ENCODE measurements around the gene SRSF1. TPM values are rescaled to one million over a fixed set of nuclear protein-coding genes. Genes with fewer than 3 reads are reported as not detected.

SRSF1 gene
- total RNA-seq, 1 donor from 2014 or later, result 258 TPM

DNA sequence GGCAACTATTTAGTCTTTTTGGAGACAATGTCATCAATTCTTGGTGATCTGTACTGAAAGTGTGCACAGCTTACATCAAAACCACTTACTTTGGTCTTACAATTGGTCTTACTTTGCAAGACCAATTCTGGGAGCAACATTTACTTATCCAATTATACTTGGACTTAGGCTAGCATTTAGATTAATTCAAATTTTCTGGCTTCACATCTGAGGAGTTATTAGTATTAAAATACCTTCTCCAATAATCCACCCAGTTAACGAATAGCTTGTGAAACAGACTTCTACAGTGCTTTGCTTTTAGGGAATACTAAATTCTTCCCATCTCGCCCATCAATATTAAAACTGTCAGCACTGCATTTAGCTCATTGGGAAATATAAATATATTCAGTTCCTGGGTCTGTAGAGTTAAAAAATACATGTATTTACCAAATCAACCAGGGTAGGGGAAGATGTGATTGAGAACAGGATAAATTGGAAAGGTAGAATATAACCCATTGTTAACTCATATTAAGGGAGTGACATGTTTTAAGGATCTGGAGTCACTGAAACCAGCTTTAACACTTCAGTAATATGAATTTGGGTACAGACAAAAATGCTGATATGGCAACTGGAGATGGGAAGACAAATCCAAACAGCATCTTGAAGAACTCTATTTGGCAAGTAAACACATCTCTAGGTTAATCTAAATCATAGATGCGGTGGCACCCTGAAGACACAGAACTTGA, 9.8 kb downstream of the SRSF1 start:
- DNase-seq (ENCODE audit: low spot score in 2 of 2, unreplicated experiment in 2 of 2), result no peak
- no peaks in the 10 kb centered on the region for H3K9me3 Mint-ChIP-seq
- H3K27ac Mint-ChIP-seq, result peak overlapping the region; percentile 69
- no peak overlapping the region for H3K4me3 Mint-ChIP-seq
- H3K4me1 Mint-ChIP-seq, result peaks cover 13% of the 10 kb centered on the region
- H3K36me3 Mint-ChIP-seq, result peaks cover 9% of the 10 kb centered on the region
- TF ChIP-seq, protein P1, sequence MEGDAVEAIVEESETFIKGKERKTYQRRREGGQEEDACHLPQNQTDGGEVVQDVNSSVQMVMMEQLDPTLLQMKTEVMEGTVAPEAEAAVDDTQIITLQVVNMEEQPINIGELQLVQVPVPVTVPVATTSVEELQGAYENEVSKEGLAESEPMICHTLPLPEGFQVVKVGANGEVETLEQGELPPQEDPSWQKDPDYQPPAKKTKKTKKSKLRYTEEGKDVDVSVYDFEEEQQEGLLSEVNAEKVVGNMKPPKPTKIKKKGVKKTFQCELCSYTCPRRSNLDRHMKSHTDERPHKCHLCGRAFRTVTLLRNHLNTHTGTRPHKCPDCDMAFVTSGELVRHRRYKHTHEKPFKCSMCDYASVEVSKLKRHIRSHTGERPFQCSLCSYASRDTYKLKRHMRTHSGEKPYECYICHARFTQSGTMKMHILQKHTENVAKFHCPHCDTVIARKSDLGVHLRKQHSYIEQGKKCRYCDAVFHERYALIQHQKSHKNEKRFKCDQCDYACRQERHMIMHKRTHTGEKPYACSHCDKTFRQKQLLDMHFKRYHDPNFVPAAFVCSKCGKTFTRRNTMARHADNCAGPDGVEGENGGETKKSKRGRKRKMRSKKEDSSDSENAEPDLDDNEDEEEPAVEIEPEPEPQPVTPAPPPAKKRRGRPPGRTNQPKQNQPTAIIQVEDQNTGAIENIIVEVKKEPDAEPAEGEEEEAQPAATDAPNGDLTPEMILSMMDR (IDR thresholded peaks at IDR 0.05; ENCODE audit: unreplicated experiment), result no peak
- H3K27me3 Mint-ChIP-seq (ENCODE audit: low read depth), result no peaks in the 10 kb centered on the region

DNA sequence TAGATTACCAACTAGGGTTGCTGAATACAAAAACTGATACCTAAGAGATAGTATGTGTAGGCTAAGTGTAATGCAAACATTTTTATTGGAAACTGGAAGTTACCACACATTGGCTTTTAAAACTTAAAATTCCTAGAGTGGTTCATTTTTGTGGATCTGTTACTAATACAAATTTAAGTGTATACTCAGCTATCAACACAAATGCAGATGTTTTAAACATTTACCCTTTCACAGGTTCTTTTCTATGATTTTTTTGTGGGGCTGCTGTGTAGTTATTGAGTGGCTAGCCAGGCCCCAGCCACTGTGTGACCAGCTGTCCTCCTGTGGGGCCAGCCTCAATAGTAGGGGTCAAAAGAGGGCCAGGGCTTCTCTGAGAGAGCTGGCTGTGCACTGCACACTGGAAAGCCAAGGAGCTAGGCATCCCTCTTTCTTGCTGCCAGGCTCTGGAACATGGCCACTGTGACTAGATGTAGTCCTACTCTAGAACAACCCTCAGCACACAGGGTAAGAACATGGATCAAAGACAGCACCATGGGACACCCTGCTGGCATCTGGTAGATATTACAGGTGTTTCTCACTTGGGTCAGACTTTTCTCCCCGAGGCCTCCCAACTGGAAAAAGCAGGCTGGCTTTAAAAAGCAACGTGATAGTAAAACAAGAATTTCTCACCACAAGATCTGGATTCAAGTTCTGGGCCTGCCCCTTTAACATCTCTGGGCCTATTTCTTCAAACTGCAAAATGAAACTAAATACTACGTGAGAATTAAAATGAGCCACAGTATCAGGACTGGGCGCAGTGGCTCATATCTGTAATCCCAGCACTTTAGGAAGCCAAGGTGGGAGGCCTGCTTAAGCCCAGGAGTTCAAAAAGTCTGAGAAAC, 11.7 kb downstream of the SRSF1 start:
- H3K9me3 Mint-ChIP-seq, result no peaks in the 10 kb centered on the region
- peaks cover 11% of the 10 kb centered on the region for H3K4me1 Mint-ChIP-seq
- TF ChIP-seq, protein P1 (IDR thresholded peaks at IDR 0.05; ENCODE audit: unreplicated experiment), result peak; percentile 76
- peak overlapping the region; percentile 49 for H3K27ac Mint-ChIP-seq
- H3K36me3 Mint-ChIP-seq, result peaks cover 7% of the 10 kb centered on the region
- H3K27me3 Mint-ChIP-seq (ENCODE audit: low read depth), result no peaks in the 10 kb centered on the region
- H3K4me3 Mint-ChIP-seq, result no peak overlapping the region
- peak in 1 of 2 experiments; percentile 46 for DNase-seq (ENCODE audit: low spot score in 2 of 2, unreplicated experiment in 2 of 2)

DNA sequence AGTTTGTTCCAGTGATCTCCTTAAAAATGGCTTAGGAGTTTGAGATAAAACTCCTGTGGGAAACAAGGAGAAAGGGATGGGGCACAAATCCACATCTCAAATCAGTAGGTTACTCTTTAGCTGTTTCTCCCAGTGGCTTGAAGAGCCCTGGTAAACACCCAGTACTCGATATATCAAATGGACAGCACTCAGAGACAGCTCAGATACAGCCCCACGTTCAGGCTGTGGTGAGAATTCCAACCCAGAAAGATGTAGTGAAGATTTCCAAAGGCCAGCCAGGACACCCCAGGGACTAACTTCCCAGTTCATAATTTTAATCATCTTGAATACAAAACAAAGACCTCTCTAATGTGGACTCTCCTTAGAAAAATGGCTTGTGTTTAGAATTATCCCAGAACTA, 12.6 kb downstream of the SRSF1 start:
- Mint-ChIP-seq H3K36me3 (peaks cover 7% of the 10 kb centered on the region), H3K27ac (peak overlapping the region; percentile 23)
- DNase-seq (ENCODE audit: low spot score in 2 of 2, unreplicated experiment in 2 of 2), result no peak

DNA sequence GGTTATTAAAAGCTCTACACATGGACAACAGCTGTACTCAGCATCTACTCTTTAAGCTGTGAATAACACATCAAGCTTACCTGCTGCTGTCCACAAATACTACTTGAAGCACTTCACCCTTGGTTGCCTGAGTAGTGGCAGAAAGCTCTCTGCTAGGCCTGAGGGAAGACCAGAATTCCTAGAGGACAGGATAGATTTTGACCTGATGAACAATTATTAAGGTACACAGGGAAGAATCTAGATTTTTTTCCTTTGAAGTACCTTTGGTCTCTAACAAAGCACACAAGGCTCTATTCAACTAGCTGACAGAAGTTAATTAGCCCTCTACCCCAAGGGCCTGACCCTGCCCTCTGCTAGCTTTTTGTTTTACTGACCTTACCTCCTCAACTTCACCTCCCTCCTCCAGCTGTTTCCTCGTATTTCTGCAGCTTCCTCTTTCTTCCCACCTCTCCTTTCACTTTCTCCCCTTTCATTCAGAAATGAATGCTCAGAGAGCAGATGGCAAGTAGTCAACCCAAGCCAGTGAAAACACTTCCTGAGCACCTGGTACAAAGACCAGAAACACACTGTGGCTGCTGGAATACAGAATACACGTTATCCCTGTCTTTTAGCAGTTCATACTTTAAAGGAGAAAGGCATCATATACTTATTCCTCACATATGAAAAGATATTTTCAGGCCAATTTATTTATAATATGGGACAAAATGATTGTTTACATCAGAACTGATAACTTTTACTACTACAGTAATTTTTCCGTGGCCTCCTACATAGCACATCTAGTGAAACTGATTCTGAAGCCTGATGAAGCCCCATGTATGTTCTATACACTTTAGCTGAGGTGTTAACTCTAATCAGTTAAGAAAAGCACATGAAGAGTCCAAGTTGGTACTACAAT, 13.3 kb downstream of the SRSF1 start:
- Mint-ChIP-seq H3K4me3 (no peak overlapping the region), H3K9me3 (no peaks in the 10 kb centered on the region), H3K27me3 (ENCODE audit: low read depth) (no peaks in the 10 kb centered on the region), H3K36me3 (peaks cover 7% of the 10 kb centered on the region), H3K4me1 (peaks cover 25% of the 10 kb centered on the region), H3K27ac (peak overlapping the region; percentile 23)
- TF ChIP-seq, protein P1 (IDR thresholded peaks at IDR 0.05; ENCODE audit: unreplicated experiment), result no peak
- DNase-seq (ENCODE audit: low spot score in 2 of 2, unreplicated experiment in 2 of 2), result no peak

More for the DNA sequence above, 12.6 kb downstream of the SRSF1 start:
- peaks cover 17% of the 10 kb centered on the region for H3K4me1 Mint-ChIP-seq
- no peaks in the 10 kb centered on the region for H3K9me3 Mint-ChIP-seq
- TF ChIP-seq, protein P1 (IDR thresholded peaks at IDR 0.05; ENCODE audit: unreplicated experiment), result no peak
- no peak overlapping the region for H3K4me3 Mint-ChIP-seq
- no peaks in the 10 kb centered on the region for H3K27me3 Mint-ChIP-seq (ENCODE audit: low read depth)

DNA sequence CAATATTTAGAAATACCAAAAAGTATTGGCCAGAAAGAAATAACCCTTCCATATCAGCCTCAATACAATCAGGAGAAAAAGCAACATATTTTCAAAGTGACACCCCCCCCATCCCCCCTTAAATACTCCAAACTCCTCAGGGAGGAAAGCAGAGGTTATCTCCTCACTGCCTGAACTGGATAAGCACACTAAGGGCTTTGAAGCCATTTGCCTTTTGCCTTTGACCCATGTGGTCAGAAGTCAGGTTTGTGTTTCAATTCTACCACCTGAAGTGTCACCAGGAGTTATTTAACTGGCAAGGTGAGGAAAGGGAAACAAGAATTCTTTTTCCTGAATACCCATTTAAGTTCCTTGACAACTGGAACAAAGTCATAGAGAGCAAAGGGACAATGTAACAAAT, 15.5 kb downstream of the SRSF1 start:
- Mint-ChIP-seq H3K9me3 (no peaks in the 10 kb centered on the region), H3K36me3 (no peaks in the 10 kb centered on the region), H3K4me1 (peaks cover 31% of the 10 kb centered on the region), H3K4me3 (no peak overlapping the region), H3K27me3 (ENCODE audit: low read depth) (no peaks in the 10 kb centered on the region), H3K27ac (no peak overlapping the region)
- TF ChIP-seq, protein P1 (IDR thresholded peaks at IDR 0.05; ENCODE audit: unreplicated experiment), result no peak
- no peak for DNase-seq (ENCODE audit: low spot score in 2 of 2, unreplicated experiment in 2 of 2)

Measured in mesothelial cell of epicardium (in vitro differentiated cells).